ENCODE data around the gene KREMEN2.

KREMEN2 gene

GRCh38 chr16:2979669-2980226 lies 15.7 kb downstream of the KREMEN2 start:
- in situ Hi-C loops (cut with HindIII; ENCODE audit: low sequenced_read_pairs), result no loop called here
- DNase-seq (ENCODE audit: low read depth), result no peak
- H3K4me3 ChIP-seq (ENCODE audit: low read depth, low read length), result peak overlapping the region; percentile 68
- TF ChIP-seq CTCF (IDR thresholded peaks at IDR 0.05; ENCODE audit: low read depth, low read length, missing control alignments), result no peak

GRCh38 chr16:2980227-2981176 lies 16.4 kb downstream of the KREMEN2 start, which contains the start of gene PKMYT1:
Gene PKMYT1, minus strand, starts transcription at chr16:2980446. Its CDS starts 789 bp downstream, at chr16:2979657.
- H3K4me3 ChIP-seq (ENCODE audit: low read depth, low read length), result peak within 1 kb of the TSS; percentile 68
- DNase-seq (ENCODE audit: low read depth), result peak; percentile 34
- no peak for TF ChIP-seq CTCF (IDR thresholded peaks at IDR 0.05; ENCODE audit: low read depth, low read length, missing control alignments)
- in situ Hi-C loops (cut with HindIII; ENCODE audit: low sequenced_read_pairs), result no loop called here

- in situ Hi-C loops (cut with HindIII; ENCODE audit: low sequenced_read_pairs), result no loop called here
- DNase-seq (ENCODE audit: low read depth), result no peak
- no peak for TF ChIP-seq CTCF (IDR thresholded peaks at IDR 0.05; ENCODE audit: low read depth, low read length, missing control alignments)
- H3K4me3 ChIP-seq (ENCODE audit: low read depth, low read length), result peak overlapping the region; percentile 68
Observed at GRCh38 chr16:2981177-2981898, 17.3 kb downstream of the KREMEN2 start.

- in situ Hi-C loops (cut with HindIII; ENCODE audit: low sequenced_read_pairs), result no loop called here
Observed at GRCh38 chr16:2981899-2982250, 17.8 kb downstream of the KREMEN2 start.

GRCh38 chr16:2982402-2982801 lies 18.3 kb downstream of the KREMEN2 start:
- in situ Hi-C loops (cut with HindIII; ENCODE audit: low sequenced_read_pairs), result no loop called here
- H3K4me3 ChIP-seq (ENCODE audit: low read depth, low read length), result no peak overlapping the region
- TF ChIP-seq CTCF (IDR thresholded peaks at IDR 0.05; ENCODE audit: low read depth, low read length, missing control alignments), result no peak
- DNase-seq (ENCODE audit: low read depth), result no peak

More at GRCh38 chr16:2981899-2982250, 17.8 kb downstream of the KREMEN2 start:
- TF ChIP-seq CTCF (IDR thresholded peaks at IDR 0.05; ENCODE audit: low read depth, low read length, missing control alignments), result no peak
- no peak overlapping the region for H3K4me3 ChIP-seq (ENCODE audit: low read depth, low read length)
- no peak for DNase-seq (ENCODE audit: low read depth)

GRCh38 chr16:2983706-2984136 lies 19.6 kb downstream of the KREMEN2 start:
- in situ Hi-C loops (cut with HindIII; ENCODE audit: low sequenced_read_pairs), result no loop called here
- no peak overlapping the region for H3K4me3 ChIP-seq (ENCODE audit: low read depth, low read length)
- DNase-seq (ENCODE audit: low read depth), result peak; percentile 48
- peak; percentile 82 for TF ChIP-seq CTCF (IDR thresholded peaks at IDR 0.05; ENCODE audit: low read depth, low read length, missing control alignments)

Measured in astrocyte of the cerebellum (primary cell).